Naive B cell (primary cell): ENCODE measurements around the gene LRFN2. TPM values are rescaled to one million over a fixed set of nuclear protein-coding genes. Genes with fewer than 3 reads are reported as not detected.

Experiments used
- ATAC-seq, 2 donors: fragments of 150-1000 bp; cut with Tn5 transposase; 2 replicates each; pipeline ENCODE4 v1.10.0; 2021; ENCODE audit warnings: low read depth in 2 of 2, mild to moderate bottlenecking in 2 of 2, moderate library complexity in 2 of 2
- DNase-seq: peaks from one replicate; pipeline ENCODE4 v3.0.0; 2022
- H3K27ac Mint-ChIP-seq, 6 donors: one replicate each; pipeline ENCODE4 v1.8.0; 2020 to 2022; ENCODE audit warnings: mild to moderate bottlenecking in 6 of 6, mixed read lengths in 6 of 6, moderate library complexity in 5 of 6, inconsistent platforms in 2 of 6
- H3K27me3 Mint-ChIP-seq, 3 donors: one replicate each; pipeline ENCODE4 v1.8.0; 2021 to 2022; ENCODE audit warnings: mixed read lengths in 3 of 3, mild to moderate bottlenecking in 1 of 3
- H3K36me3 Mint-ChIP-seq, 2 donors: one replicate each; pipeline ENCODE4 v1.8.0; 2020 to 2022; ENCODE audit warnings: mixed read lengths in 2 of 2, inconsistent platforms in 1 of 2, mild to moderate bottlenecking in 1 of 2
- H3K4me1 Mint-ChIP-seq, 3 donors: one replicate each; pipeline ENCODE4 v1.8.0; 2020 to 2022; ENCODE audit warnings: mixed read lengths in 3 of 3, inconsistent platforms in 1 of 3, mild to moderate bottlenecking in 1 of 3, moderate library complexity in 1 of 3
- H3K4me3 Mint-ChIP-seq, 8 donors: one replicate each; pipeline ENCODE4 v1.8.0; 2020 to 2022; ENCODE audit warnings: mild to moderate bottlenecking in 8 of 8, mixed read lengths in 8 of 8, moderate library complexity in 8 of 8, inconsistent platforms in 2 of 8
- H3K9me3 Mint-ChIP-seq, 7 donors: one replicate each; pipeline ENCODE4 v1.8.0; 2020 to 2022; ENCODE audit warnings: mixed read lengths in 7 of 7, mild to moderate bottlenecking in 5 of 7, inconsistent platforms in 2 of 7, moderate library complexity in 1 of 7
- polyA plus RNA-seq, 6 donors: library from polyadenylated mRNA; unstranded; fragments of 300-500 nt; fragmentation: Illumina TruSeq; gene quantifications; one replicate each; pipeline ENCODE4 v1.2.3, GENCODE V29; 2021; ENCODE audit warnings: low read depth in 6 of 6

Gene LRFN2
- polyA plus RNA-seq, 6 donors from 2014 or later, result not detected

DNA sequence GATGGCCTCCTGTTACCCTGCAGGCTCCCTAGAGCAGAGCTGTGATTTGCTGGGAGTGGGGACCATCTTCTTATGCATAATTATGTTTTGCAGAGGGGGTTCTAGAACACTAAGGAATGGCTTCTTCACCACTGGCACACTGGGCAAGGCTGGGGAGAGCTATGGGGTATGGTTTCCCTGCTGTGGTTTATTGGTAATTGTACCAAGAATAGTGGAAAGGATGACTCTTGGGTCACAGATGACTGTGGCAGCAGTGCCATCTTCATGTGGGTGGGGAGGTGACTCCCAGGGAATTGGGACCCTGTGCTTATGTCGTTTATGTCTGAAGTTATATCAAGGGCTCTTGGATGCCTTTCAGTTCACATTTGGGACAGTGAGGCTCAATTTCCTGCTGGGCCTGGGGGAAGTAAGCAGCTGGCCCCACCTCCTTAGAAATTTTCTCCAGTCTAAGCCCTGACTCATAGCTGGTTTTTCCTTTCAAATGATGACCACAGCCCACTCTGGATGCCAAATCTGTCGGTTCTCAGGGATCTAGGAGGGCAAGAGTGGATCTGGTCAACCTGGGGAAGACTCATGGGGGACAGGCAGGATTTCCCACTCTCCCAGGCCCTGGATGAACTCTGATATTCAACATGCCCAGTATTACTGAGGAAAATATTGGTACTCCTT, 230.8 kb downstream of the LRFN2 start:
- no peak overlapping the region for H3K27ac Mint-ChIP-seq

DNA sequence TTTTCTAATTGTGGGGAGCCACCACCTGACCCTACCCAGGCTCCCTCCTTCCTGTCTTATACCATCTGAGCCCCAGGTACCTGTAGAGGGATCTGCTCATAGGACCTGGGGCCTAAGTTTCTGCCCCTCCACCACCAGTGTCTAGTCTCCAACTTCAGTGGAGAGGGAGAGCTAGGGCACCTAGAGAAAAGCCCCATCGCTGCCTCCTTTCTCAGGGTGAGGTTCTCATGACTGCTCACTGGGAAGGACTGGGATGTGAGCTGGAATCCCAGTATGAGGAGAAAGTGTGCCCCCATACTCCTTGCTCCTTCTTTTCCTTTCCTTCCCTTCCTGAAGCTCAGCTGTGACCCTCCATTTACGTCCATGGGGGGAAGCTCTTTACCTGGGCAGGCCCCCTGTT, 231.6 kb downstream of the LRFN2 start:
- DNase-seq (no peak), ATAC-seq (no peak)
- no peaks in the 10 kb centered on the region for H3K36me3 Mint-ChIP-seq
- peaks cover 0 to 11% (median 10%) of the 10 kb centered on the region in 3 donors for H3K27me3 Mint-ChIP-seq
- H3K27ac Mint-ChIP-seq, result no peak overlapping the region
- no peaks in the 10 kb centered on the region for H3K4me1 Mint-ChIP-seq
- no peaks in the 10 kb centered on the region for H3K9me3 Mint-ChIP-seq
- no peak overlapping the region for H3K4me3 Mint-ChIP-seq

More for the DNA sequence above, 230.8 kb downstream of the LRFN2 start:
- H3K27me3 Mint-ChIP-seq, result peaks cover 0 to 15% (median 10%) of the 10 kb centered on the region in 3 donors
- DNase-seq (no peak), ATAC-seq (no peak)
- no peaks in the 10 kb centered on the region for H3K9me3 Mint-ChIP-seq
- H3K36me3 Mint-ChIP-seq, result no peaks in the 10 kb centered on the region
- H3K4me1 Mint-ChIP-seq, result no peaks in the 10 kb centered on the region
- no peak overlapping the region for H3K4me3 Mint-ChIP-seq

GRCh38 chr6:40355066-40355465, 232.1 kb downstream of the LRFN2 start:
- ATAC-seq, result no peak
- no peaks in the 10 kb centered on the region for H3K9me3 Mint-ChIP-seq
- DNase-seq, result no peak
- H3K4me1 Mint-ChIP-seq, result no peaks in the 10 kb centered on the region
- no peaks in the 10 kb centered on the region for H3K36me3 Mint-ChIP-seq
- H3K27ac Mint-ChIP-seq, result no peak overlapping the region
- H3K27me3 Mint-ChIP-seq, result peaks cover 0 to 10% (median 7%) of the 10 kb centered on the region in 3 donors
- no peak overlapping the region for H3K4me3 Mint-ChIP-seq

DNA sequence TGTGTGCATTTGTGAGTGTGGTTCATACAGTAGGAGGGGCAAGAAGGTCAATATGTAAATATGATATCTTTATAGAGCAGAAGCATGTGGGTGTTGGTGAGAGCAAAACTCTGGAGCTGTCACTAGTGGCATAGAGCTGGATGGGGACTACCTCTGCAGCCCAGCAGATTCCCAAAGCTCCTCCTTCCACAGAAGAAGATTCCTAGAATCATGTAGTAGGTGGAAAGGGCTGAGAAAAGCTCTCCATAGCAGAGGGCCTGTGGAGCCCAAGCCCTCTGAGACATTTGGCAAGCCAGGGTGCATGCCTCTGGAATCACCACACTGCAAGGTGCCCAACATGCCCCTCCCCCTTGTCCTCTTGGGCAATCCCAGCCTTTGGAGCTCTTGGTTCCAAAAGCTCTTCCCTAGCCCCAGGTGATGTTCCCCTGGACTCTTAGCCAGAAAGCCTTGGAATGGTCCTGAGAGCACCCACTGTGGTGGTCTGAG, 233.2 kb downstream of the LRFN2 start:
- Mint-ChIP-seq H3K4me1 (no peaks in the 10 kb centered on the region), H3K36me3 (no peaks in the 10 kb centered on the region), H3K4me3 (no peak overlapping the region), H3K9me3 (no peaks in the 10 kb centered on the region), H3K27me3 (no peaks in the 10 kb centered on the region), H3K27ac (no peak overlapping the region)
- no peak for DNase-seq
- ATAC-seq, result no peak

DNA sequence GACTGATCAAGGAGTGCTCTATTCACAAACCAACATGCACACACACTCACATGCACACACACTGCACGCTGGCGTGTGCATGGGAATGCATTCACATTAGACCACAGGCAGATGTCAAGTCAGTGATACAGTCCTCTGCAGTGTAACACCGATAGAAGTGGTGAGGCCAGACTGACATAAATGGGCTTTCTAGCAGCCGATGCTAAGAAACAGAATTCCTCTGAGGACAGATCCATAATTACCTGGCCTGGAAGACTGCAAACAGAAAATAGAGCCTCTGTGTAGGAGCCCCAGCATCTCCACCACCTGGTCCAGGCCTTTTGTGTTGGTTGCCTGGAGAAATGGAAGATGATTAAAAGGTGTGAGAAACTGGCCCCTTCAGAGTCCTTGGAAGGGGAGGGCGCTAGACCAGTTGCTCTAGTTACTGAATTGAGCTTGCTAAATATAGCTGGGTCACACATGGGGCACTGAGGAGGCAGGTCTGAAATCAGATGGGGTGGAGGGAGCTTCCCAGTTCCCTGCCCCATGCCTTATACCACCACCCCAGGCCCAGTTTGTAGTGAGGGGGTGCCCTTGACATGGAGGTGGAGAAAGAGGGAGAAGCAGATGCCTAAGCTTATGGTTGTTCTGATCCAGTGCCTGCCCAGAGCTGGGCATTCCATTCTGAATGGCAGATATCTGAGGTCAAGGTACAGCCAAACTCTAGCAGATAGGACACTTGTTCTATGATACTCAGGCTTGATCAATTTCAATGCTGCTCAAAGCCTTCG, 233.8 kb downstream of the LRFN2 start:
- H3K36me3 Mint-ChIP-seq, result no peaks in the 10 kb centered on the region
- H3K4me1 Mint-ChIP-seq, result no peaks in the 10 kb centered on the region
- ATAC-seq (no peak), DNase-seq (no peak)
- H3K9me3 Mint-ChIP-seq, result no peaks in the 10 kb centered on the region
- H3K27me3 Mint-ChIP-seq, result no peaks in the 10 kb centered on the region
- H3K27ac Mint-ChIP-seq, result no peak overlapping the region
- no peak overlapping the region for H3K4me3 Mint-ChIP-seq

DNA sequence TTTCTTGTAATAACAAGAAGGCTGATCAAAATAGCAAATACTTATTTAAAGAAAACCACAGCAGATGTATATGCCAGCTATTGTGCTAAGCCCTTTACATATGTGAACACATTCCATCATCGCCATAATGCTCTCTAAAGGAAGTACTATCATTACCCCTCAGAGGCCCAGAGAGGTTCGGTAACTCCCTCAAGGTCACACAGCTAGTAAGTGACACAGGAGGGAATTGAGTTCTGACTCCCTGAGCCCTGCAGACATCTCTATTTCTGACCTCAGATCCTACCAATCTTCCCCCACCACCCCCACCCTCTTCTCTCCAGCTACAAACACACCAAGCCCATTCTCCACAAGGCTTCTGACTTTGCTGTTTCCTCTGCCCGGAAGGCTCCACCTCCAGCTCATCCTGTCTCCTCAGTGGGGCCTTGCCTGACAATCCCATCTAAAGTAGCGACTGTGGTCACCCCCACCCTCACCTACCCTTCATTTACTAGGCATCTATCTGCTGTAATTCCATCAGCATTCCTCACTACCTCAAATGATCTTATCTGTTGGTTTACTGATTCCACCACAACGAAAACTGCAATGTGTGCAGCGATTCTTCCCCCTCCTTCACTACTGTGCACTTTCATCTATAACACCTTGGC, 234.5 kb downstream of the LRFN2 start:
- ATAC-seq (no peak), DNase-seq (no peak)
- H3K9me3 Mint-ChIP-seq, result no peaks in the 10 kb centered on the region
- no peaks in the 10 kb centered on the region for H3K27me3 Mint-ChIP-seq
- H3K36me3 Mint-ChIP-seq, result no peaks in the 10 kb centered on the region
- no peak overlapping the region for H3K4me3 Mint-ChIP-seq
- no peaks in the 10 kb centered on the region for H3K4me1 Mint-ChIP-seq
- H3K27ac Mint-ChIP-seq, result no peak overlapping the region

- H3K36me3 Mint-ChIP-seq, result no peaks in the 10 kb centered on the region
- H3K9me3 Mint-ChIP-seq, result peaks cover 0 to under 1% (median 0%) of the 10 kb centered on the region in 7 donors
- ATAC-seq (no peak), DNase-seq (no peak)
- no peak overlapping the region for H3K4me3 Mint-ChIP-seq
- H3K27ac Mint-ChIP-seq, result no peak overlapping the region
- peaks cover under 1 to 2% (median 2%) of the 10 kb centered on the region in 3 donors for H3K27me3 Mint-ChIP-seq
- no peaks in the 10 kb centered on the region for H3K4me1 Mint-ChIP-seq
These were observed 235.2 kb downstream of the LRFN2 start for GRCh38 chr6:40352006-40352405.

GRCh38 chr6:40350747-40351217, 236.4 kb downstream of the LRFN2 start:
- no peak overlapping the region for H3K27ac Mint-ChIP-seq
- H3K27me3 Mint-ChIP-seq, result peaks cover 4 to 7% (median 6%) of the 10 kb centered on the region in 3 donors
- no peaks in the 10 kb centered on the region for H3K4me1 Mint-ChIP-seq
- peaks cover 0 to 2% (median 0%) of the 10 kb centered on the region in 7 donors for H3K9me3 Mint-ChIP-seq
- DNase-seq (no peak), ATAC-seq (no peak)
- H3K4me3 Mint-ChIP-seq, result no peak overlapping the region
- no peaks in the 10 kb centered on the region for H3K36me3 Mint-ChIP-seq

DNA sequence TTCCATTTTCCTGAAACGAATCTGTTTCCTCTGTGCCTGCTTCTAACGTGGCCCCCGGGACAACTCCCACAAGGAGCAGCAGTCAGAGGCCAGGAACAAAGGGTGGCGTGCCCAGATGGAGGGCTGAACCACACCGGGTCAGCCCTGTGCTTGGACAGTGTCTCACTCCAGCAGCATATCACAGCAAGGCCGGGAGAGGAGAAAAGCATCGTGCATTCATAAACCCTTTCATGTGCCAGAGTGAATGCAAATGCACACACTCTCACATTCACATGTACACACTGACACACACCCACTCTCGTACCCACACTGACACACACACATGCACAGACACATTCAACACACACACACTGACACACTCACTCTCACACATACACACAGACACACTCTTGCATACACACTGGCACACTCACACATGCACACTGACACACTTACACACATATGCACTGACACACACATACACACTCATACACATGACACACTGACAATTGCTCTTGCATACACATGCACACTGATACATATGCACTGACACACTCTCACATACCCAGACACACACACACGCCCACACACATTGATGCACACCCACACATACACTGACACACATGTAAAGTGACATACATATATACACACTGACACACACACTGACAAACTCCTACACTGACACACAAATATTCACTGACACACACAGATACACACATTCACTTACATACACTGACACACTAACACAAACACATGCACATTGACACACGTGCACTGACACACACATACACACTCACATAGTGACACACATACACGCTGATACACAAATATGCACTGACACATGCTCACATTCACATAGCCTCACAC, 237.0 kb downstream of the LRFN2 start:
- Mint-ChIP-seq H3K4me1 (no peaks in the 10 kb centered on the region), H3K27me3 (peaks cover 4 to 7% (median 6%) of the 10 kb centered on the region in 3 donors), H3K27ac (no peak overlapping the region), H3K4me3 (no peak overlapping the region), H3K36me3 (no peaks in the 10 kb centered on the region), H3K9me3 (peaks cover 0 to 2% (median 0%) of the 10 kb centered on the region in 7 donors)
- ATAC-seq, result no peak
- no peak for DNase-seq

GRCh38 chr6:40349123-40349900, 237.9 kb downstream of the LRFN2 start:
- ATAC-seq (no peak), DNase-seq (no peak)
- H3K9me3 Mint-ChIP-seq, result peaks cover 0 to 2% (median 0%) of the 10 kb centered on the region in 7 donors
- peaks cover 4 to 7% (median 6%) of the 10 kb centered on the region in 3 donors for H3K27me3 Mint-ChIP-seq
- no peak overlapping the region for H3K4me3 Mint-ChIP-seq
- H3K4me1 Mint-ChIP-seq, result no peaks in the 10 kb centered on the region
- no peaks in the 10 kb centered on the region for H3K36me3 Mint-ChIP-seq
- no peak overlapping the region for H3K27ac Mint-ChIP-seq

DNA sequence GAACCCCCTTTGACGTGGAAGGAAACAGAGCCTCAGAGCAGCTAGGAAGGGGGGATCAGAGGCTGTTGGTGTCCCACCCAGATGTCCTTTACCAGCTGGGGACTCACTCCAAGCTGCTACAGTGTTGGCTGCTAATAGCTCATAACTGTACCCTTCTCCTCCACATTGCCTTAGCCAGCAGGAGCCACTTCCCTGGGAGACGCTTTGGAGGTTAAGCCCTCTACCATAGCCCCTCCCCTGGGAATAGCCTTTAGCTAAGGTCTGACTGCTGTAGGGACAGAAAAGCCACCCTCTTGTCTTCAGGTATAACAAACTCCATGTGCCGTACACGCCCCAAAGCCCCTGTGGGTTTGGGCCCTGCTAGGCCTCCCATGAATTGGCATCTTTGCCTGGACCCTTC, 238.6 kb downstream of the LRFN2 start:
- no peak overlapping the region for H3K27ac Mint-ChIP-seq
- H3K36me3 Mint-ChIP-seq, result no peaks in the 10 kb centered on the region
- H3K27me3 Mint-ChIP-seq, result peaks cover 4 to 7% (median 6%) of the 10 kb centered on the region in 3 donors
- DNase-seq (no peak), ATAC-seq (no peak)
- no peaks in the 10 kb centered on the region for H3K4me1 Mint-ChIP-seq
- H3K9me3 Mint-ChIP-seq, result peaks cover 0 to 2% (median 0%) of the 10 kb centered on the region in 7 donors
- H3K4me3 Mint-ChIP-seq, result no peak overlapping the region

DNA sequence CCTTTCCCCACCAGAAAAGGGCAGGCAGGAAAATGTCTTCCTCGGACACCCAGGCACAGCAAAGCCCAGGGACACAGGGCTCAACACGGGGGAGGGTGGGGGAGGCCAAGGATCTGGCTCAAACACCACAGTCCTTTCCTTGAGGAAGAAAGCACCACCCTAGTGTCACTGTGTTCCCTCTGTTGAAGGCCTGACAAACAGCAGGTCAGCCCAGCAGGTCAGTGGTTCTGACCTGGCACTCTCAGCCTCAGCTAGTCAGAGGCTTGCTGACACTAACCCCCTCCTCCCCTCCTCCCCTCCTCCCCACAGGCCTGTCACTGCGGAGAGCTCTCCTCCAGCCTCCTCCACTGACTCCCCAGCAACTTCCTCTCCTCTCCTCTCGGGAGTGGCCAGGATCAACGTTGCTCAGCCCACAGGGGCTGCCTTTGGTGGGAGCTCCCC, 239.6 kb downstream of the LRFN2 start:
- H3K4me1 Mint-ChIP-seq, result no peaks in the 10 kb centered on the region
- ATAC-seq (no peak), DNase-seq (no peak)
- no peak overlapping the region for H3K4me3 Mint-ChIP-seq
- H3K36me3 Mint-ChIP-seq, result no peaks in the 10 kb centered on the region
- H3K27me3 Mint-ChIP-seq, result peaks cover 4 to 7% (median 6%) of the 10 kb centered on the region in 3 donors
- no peak overlapping the region for H3K27ac Mint-ChIP-seq
- H3K9me3 Mint-ChIP-seq, result peaks cover 0 to 2% (median 0%) of the 10 kb centered on the region in 7 donors
